Iris pigment epithelial cell (primary cell): ENCODE measurements around the gene AGAP1.

Experiments used
- DNase-seq: peaks from one replicate; pipeline ENCODE4 v3.0.0-alpha.2; 2011; ENCODE audit warnings: low read depth

Gene AGAP1

DNA sequence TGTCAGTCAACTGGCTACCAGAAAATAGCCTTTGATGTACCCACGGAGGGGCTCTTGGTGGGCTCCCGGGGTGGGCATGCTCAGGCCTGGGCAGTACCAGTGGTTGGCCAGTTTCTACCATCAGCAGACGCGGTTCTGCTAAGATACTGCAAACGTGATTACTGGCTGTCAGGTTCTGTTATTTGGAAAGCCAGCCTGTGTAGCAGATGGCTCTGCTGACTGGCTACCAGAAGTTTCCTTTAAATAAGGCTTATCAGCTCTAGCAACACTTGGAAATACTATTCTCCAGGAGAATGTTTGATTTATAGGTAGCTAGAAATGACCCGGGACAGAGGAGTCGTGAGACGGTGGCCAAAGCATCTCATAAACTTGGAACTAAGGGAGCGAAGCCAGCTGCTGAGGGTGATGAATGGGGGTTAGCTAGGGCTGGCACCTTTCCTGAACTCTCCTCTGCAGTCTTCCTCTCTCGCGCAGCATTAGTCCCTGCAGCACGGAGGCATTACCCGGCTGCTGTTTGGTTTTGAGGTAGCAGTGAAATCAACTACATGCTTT lies 171.9 kb downstream of the AGAP1 start:
- DNase-seq = no peak

DNA sequence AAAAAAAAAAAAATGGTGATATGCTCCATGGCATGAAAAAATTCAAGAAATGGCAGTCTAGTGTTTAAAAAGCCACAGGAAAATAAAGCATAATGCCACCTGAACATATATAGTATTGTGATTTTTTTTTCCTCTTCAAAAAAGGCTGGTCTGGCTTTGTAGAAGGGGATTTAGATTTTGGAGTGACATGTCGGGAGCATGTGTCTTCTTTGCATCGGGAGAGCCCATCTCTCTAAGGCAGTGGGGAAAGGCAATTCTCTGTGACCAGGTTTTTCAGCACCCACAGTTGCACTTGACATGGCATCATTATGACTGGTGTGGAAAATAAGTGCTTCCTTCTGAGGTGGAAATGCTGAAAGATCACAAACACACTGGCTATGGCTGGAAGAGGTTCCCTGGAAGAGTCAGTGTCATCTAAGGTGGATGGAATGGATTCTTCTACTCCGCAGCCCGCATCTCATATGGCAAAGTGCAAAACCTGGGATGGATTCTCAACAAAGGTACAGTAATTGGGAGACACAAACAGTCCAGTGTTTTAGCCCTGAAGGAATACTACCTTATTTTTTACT lies 172.5 kb downstream of the AGAP1 start:
- DNase-seq = peak; percentile 95

- no peak for DNase-seq
Measured at GRCh38 chr2:235668782-235669181, 174.9 kb downstream of the AGAP1 start.

DNA sequence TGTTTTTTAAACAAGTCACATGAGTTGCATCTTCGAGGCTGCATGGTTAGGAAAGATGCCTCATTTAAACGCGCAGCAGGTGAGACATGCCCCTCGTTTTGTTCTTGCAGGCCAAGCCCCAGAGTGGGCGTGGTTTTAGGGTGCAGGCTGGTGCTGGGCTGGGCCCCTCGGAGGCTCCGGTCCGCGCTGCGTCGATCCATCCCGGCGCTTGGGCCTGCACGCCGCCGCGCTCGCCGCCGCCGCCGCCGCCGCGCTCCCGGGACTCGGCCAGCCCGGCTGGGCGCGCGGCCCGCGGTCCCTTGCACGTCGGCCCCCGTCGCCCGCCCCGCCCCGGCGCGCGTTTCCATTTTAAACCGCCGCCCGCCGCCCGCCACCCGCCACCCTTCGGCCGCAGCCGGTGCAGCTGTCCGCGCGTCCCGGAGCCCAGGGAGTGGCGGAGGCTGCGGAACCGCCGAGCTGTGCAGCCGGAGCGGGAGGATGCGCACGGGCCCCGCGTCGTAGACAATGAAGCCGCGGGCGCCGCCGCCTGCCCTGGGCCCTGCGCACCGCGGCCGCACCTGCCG lies 175.5 kb downstream of the AGAP1 start:
- peak; percentile 82 for DNase-seq

DNA sequence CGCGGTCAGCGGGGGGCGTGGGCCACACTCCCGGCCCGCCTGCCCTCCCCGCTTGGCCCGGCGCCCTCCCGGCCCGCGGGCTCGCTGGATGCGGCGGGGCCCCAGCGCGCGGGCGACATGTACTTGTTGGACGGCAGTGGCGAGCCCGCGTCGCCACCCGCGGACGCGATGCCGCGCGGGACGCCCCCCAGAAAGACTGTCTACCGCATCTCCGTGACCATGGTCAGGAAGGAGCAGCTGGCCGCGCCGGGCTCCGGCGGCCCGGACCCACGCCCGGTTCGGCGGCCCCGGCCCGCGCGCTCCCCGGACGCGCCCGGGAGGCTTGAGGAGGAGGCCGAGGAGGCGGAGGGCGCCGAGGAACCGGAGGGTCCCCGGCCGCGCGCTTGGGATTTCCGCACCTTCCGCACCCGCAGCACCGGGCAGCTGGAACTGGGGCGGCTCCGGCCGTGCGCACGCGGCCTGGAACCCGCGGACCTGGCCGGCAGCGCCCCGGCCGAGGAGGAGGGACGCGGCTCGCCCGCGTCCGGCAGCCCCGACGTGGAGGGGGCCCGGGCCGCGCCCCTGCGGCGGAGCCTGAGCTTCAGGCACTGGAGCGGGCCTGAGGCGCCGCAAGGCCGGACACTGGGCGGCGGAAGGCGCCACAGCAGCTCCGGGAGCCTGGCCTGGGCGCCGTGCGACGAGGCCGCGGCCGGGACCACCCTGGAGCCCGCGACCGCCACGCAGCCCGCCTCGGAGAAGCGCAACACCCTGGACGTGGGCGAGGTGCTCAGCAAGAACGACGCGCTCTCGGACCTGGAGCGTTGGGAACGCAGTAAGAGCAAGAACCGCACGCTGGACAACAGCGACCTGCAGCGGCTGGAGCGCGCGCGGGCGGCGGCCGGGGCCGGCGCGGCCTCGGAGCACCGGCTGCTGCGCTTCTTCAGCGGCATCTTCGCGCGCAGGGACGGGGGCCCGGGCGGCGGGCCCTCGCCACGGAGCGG lies 176.4 kb downstream of the AGAP1 start:
- peak; percentile 87 for DNase-seq

- no peak for DNase-seq
Measured at GRCh38 chr2:235670974-235671787, 177.3 kb downstream of the AGAP1 start.

DNA sequence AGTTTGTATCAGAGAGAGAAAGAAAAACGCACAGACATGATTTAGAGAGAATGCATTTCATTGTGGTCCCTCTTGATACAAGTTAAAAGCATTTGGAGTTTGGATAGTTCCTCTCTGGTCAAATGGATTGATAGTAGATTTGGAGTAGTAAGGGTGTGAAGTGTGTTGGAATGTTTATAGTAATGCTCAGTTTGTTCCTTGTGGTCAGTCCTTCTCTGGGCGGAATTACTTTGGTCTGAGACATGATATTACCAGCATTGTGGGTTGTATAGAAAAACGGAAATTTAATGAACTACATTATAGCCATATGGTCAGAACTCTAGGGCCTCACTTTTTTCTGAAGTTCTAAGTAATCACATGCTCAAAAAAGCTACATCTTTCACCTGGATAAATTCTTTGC lies 178.9 kb downstream of the AGAP1 start:
- no peak for DNase-seq

GRCh38 chr2:235674146-235674545 lies 180.3 kb downstream of the AGAP1 start:
- no peak for DNase-seq

- no peak for DNase-seq
Measured at GRCh38 chr2:235674812-235675211, 181.0 kb downstream of the AGAP1 start.

DNA sequence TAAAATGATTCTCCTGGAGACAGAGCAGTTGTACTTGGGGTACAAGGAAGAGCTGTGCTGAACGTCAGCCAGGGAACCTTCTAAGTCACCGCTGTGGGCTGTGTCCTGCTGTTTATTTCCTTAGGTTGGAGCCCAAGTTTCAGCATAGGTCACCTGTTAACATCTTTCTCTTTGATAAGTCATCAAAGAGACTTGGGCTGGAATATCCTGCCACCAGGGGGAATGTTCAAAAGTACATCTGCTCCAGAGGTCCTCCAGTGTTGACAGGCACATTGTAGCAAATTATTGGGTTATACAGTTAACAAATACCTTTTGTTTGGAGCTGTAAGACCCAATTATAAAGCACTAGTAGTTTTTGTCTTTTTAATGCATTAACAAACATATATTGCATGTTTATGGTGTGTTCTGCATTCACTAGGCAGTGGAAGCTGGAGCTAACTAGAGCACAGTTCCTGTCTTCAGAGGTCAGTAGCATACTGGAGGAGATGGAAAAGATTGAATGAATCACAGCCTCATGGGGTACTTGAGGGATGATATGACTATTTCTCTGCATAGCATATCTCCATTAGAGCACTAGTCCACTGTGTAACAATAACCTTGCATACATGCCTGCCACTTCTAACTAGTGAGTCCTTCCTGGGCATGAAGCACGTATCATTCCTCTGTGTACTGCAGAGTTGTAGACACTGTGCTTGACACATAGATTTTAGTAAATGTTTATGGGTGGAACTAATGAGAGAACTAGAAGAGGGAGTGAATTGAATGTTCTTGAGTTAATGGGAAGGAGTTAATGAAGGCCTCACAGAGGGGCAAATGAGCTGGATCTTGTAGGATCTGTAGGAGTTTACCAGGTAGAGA lies 182.1 kb downstream of the AGAP1 start:
- peak; percentile 72 for DNase-seq

DNA sequence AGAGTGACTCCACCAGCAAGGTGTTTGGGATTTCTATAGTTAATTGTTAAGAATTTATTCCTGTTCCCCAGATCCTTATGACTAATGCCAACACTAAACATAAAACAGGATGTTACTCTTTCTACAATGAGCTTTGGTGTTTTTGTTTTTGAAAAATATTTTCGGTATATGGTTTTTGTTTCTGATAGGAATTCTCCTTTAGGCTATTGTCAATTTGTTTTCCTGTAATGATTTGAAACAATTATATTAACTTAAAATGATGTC lies 182.6 kb downstream of the AGAP1 start:
- DNase-seq = no peak

DNA sequence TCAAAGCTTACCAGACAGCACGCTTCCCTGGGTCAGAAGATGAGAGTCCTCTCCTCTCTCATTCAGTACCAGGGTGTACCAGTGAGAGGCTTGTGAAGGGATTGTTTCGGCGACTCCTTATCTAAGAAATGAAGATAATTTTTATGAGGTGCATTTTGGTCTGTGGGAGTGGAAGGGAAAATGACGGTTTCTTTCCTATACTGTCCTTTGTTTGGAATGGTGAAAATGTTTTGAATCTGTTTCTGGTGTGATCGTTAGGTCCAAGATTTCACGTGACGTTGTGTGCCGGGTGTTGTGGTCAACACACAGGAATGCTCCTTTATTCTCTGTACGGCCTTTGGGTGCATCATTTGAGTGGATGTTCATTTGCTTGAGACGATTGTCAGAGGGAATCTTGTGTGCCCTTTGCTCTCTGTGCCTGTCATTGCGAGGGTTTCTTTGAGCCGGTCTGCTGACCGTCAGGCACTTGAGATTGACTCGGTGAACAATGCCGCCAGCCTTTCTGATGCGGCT lies 183.5 kb downstream of the AGAP1 start:
- no peak for DNase-seq

DNA sequence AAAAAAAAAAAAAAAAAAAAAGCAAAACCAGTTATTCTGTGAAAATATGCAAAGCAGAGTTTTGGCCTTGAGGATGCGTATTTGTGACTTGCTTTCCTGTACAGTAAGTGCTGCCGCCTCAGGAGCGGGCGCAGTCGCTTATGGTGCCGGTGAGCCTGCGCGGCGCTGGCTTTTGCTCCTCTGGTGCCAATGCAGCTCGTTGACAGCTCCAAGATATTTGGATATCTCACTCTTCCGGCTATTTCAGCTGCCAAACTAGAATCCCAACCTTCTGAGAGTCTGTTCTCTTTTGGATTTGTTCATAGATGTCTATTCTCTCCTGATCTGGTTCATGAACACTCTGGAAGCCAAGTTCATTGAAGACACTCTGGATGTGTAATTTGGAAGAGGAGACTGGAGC lies 184.1 kb downstream of the AGAP1 start:
- DNase-seq = no peak

- no peak for DNase-seq
Measured at GRCh38 chr2:235678712-235679111, 184.9 kb downstream of the AGAP1 start.

DNA sequence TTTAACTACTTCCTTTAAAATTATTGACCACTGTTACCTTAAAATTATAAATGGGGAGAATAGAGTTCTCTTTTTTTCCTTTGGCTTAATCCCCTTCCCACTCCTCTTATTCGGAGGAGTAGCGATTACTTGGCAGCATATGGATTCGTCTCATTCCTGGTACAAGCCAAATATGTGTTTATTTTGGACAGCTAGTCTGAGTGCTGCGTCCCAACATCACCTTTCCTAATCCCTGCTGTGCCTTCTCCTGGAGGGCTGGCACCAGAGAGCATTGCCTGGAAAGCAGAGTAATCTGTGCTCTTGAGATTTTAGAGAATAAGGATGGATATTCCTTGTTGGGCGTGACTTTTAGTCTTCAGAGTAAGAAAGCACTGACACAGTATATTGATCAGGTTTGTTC lies 185.6 kb downstream of the AGAP1 start:
- no peak for DNase-seq

- no peak for DNase-seq
Measured at GRCh38 chr2:235685024-235685721, 191.3 kb downstream of the AGAP1 start.

DNA sequence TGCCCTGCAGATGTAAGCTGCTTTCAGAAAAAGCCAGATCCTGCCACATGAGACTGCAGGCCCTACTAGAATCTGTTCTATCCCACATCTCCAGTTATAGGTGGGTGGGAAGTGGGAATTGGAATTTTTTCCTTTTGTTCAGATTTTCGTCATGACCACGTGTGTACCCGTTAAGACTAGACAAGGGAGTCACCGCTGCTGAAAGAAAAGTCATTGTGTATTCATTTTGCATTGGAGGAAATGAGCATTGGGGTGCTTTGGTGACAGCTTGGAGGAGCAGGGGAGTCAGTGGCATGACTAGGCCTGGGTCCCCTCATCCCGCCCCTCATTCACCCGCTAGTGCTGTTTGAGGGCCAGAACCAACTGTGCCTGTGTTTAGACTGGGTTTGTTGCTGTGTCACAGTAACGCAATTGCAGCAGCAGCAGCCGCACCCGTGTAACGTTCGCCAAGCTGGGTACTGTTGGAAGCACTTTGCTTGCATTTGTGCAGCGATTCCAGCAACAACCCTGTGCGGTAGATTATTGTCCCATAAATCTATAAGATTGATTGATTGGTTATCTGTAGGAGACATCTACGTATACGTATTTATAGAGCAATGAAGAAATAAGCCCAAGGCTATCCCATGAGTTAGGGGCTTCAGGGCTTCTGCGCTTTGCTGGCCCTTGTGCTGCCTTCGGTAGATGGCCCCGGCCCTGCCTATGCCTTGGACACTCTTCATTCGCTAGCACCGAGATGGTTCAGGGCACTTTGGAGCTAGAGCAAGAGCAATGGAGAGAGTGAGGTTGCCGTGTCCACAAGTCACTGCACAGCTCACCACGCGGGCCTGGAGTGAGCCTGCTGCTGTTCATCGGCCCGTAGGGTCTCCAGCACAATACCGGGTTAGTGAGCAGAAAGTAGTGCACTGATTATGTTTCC lies 194.9 kb downstream of the AGAP1 start:
- DNase-seq = no peak

DNA sequence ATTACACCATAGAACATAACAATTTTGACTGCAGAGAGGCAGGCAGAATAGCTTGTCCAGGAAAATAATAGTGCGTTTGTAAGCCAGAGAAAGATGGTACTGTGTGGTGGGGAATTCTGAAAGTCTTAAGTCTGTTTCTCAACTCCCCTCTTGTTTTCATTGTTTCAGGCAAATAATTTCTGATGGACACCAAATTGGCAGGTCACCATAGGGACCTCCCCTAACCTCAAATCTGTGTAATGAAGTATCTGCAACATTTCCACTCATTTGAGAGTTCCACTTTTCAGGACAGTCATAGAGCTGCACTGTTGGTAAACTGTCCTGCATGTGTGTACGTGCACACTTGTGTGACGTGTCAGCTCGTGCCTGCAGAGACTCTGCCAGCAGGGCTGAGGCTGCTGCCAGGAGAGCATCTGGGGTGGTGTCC lies 195.6 kb downstream of the AGAP1 start:
- DNase-seq = no peak

GRCh38 chr2:235690082-235690808 lies 196.4 kb downstream of the AGAP1 start:
- no peak for DNase-seq
